ENCODE results near the gene TRIM22.
"Not testable (repeated sequence)": the region's sequence is repeated elsewhere in the genome, so short reads cannot be mapped to it uniquely, and the experiment has no call there.

The TRIM22 gene

DNA sequence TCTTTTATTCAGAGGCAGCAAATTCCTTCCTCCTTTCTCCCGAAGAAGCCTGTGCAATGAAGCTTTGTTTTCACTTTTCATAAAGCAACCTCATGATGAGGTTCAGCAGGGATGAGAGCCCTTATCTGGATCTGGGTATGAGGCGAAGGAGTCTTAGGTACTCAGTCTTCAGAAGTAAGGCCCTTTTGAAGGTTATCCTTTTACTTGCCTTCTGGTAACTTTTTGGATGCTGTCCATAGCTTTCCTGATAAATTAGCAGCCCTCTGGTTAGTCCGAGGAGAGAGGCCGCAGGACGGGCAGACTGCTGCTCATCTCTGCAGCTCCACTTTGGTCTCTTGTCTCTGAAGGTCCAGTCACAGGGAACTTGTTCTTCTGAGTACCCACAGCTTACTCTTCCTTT lies 1.1 kb downstream of the TRIM22 start:
- no peak for DNase-seq (ENCODE audit: low read depth in 3 of 3, low spot score in 1 of 3)

DNA sequence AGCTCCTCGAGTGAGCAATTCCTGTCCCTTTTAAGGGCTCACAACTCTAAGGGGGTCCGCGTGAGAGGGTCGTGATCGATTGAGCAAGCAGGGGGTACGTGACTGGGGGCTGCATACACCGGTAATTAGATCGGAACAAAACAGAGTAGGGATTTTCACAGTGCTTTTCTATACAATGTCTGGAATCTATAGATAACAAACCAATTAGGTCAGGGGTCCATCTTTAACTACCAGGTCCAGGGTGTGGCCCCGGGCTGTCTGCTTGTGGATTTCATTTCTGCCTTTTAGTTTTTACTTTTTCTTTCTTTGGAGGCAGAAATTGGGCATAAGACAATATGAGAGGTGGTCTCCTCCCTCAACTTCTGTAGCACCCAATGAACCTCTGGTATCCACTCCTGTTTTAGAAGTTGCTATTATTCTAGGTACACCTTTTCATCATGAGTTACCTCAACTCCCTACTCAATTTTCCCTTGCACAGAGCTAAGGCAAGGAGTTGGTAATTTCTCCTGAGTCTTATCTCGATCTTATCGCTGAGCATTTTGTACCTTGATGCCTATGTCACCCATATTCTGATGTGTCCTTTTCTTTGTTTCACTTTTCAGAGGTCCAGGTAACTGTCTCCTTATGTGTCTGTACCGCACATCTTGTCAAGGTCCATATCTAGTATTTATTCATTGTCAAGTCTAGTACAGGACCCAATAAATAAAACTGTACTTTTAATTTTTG lies 1.8 kb downstream of the TRIM22 start:
- not testable (repeated sequence) for DNase-seq (ENCODE audit: low read depth in 3 of 3, low spot score in 1 of 3)

DNA sequence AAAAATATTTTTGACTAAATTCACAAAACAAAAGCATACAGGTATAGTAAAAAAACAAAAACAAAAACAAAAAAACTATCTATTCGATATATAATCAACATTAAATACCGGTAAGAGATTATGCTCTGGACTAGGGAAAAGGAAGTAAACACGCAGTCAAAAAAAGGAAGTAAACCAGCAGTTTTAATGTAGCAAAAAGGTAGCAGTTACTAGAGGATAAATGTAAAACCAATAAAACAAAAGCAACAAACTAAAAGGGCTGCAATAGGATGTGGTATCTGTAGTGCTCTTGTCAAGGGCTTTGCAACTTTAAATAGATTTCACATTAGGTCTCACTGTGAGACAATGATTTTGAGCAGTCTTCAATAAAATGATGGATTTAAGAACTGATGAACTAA lies 2.4 kb downstream of the TRIM22 start:
- DNase-seq (ENCODE audit: low read depth in 3 of 3, low spot score in 1 of 3), result no peak

- DNase-seq (ENCODE audit: low read depth in 3 of 3, low spot score in 1 of 3), result no peak
These were observed 5.1 kb downstream of the TRIM22 start for GRCh38 chr11:5694642-5695041.

DNA sequence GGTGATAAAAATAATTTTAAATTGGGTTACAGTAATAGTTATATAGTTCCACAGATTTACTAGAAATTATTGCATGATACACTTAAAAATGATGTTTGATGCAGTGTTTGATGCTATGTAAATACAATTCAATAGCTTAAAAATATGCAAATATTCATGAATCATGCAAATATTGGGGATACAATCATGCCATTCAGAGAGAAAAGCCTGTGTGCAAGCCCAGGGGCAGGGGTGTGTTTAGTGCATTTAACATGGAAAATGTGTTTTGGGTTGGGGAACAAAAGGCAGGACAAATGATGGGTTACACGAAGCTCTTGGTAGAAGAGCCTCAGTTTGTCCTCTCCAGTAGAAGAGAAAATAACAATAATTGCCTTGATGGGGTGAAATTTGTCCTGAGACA lies 6.0 kb downstream of the TRIM22 start:
- DNase-seq (ENCODE audit: low read depth in 3 of 3, low spot score in 1 of 3), result no peak

DNA sequence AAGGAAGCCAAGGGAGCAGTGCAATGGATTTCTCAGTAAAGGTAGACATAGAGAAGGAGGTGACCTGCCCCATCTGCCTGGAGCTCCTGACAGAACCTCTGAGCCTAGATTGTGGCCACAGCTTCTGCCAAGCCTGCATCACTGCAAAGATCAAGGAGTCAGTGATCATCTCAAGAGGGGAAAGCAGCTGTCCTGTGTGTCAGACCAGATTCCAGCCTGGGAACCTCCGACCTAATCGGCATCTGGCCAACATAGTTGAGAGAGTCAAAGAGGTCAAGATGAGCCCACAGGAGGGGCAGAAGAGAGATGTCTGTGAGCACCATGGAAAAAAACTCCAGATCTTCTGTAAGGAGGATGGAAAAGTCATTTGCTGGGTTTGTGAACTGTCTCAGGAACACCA lies 6.6 kb downstream of the TRIM22 start:
- no peak for DNase-seq (ENCODE audit: low read depth in 3 of 3, low spot score in 1 of 3)

DNA sequence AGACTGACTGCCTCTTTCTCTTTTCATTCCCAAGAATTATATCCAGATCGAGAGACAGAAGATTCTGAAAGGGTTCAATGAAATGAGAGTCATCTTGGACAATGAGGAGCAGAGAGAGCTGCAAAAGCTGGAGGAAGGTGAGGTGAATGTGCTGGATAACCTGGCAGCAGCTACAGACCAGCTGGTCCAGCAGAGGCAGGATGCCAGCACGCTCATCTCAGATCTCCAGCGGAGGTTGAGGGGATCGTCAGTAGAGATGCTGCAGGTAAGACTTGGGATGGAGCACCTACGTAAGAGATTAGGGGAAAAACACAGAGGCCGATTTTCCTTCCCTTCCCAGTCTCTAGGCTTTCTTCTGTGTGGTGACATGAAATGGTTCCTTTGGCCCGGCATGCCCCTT lies 8.7 kb downstream of the TRIM22 start:
- no peak for DNase-seq (ENCODE audit: low read depth in 3 of 3, low spot score in 1 of 3)

DNA sequence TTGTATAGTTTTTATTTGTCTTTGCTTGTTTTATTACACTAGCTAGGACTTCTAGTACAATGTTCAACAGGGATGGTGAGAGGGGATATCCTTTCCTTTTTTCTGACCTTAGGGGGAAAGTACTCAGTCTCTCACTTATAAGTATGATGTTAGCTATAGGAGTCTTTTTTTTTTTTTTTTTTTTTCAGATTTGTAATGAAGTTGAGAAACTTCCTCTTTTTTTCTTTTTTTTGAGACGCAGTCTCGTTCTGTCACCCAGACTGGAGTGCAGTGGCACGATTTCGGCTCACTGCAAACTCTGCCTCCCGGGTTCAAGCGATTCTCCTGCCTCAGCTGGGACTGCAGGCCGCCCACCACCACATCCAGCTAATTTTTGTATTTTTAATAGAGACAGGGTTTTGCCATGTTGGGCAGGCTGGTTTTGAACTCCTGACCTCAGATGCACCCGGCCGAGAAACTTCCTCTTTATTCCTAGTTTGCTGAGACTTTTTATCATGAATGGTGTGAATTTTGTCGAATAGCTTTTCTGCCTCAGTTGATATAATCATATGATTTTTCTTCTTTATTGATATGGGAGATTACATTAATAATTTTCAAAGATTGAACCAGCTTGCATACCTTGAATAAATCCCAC lies 10.9 kb downstream of the TRIM22 start:
- no peak for DNase-seq (ENCODE audit: low read depth in 3 of 3, low spot score in 1 of 3)

DNA sequence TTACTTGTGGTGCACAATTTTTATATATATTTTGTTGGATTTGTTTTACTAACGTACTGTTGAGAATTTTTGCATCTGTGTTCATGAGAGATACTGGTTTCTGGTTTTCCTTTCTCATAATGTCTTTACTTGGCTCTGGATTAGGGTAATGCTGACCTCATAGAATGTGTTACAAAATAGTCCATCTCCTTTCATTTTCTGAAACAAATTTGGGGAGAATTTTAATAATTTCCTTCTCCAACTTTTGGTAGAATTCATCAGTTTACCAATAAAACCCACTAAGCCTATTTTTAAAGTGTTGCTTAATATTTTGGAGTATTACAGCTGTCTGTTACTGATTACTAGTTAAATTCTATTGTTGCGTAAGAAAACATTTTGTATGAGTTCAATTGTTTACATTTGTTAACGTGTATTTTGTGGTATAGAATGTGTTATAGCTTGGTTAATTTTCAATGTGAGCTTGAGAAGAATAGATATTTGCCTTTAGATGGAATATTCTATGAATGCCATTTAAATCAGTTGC lies 11.5 kb downstream of the TRIM22 start:
- DNase-seq (ENCODE audit: low read depth in 3 of 3, low spot score in 1 of 3), result no peak

DNA sequence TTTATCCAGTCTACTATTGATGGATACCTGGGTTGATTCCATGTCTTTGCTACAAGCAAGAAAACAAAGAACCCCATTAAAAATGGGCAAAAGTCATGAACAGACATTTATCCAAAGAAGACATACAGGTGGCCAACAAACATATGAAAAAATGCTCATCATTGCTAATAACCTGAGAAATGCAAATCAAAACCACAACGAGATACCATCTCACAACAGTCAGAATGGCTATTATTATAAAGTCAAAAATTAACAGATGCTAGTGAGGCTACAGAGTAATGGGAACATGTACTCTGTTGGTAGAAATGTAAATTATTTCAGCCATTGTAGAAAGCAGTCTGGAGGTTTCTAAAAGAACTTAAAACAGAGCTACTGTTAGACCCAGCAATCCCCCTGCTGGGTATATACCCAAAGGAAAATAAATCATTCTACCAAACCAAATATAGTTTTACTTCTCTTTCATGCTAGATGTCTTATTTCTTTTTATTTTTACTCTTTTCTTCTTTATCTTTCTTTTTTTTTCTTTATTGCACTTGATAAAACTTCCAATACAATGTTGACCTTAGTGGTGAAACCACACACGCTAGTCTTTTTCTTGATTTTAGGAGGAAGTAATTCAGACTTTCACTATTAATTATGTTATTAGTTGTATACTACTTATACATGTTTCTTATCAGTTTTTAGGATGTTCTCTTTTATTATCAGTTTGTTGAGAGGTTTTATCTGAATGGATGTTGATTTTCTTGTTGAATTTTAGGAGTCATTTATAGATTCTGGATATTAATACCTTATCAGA lies 14.3 kb downstream of the TRIM22 start:
- DNase-seq (ENCODE audit: low read depth in 3 of 3, low spot score in 1 of 3), result no peak

DNA sequence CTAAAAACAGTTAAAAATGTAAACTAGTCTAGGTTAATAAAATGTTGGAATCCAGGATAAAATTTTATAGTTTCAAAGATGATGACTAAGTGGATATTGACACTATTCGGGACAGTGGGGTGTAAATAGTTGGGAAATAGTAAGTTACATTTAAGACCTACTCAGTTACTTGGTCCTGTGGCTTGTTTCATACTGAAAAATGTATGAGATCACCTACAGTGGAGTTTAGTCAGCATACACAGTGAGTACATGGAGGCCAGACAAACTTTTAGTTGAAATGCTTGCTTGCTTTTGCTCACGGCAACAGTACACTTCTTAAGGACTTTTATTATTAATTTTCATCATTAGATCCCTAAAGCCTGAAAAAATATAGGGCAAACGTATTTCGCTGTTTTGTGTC lies 16.1 kb downstream of the TRIM22 start:
- DNase-seq (ENCODE audit: low read depth in 3 of 3, low spot score in 1 of 3), result no peak

DNA sequence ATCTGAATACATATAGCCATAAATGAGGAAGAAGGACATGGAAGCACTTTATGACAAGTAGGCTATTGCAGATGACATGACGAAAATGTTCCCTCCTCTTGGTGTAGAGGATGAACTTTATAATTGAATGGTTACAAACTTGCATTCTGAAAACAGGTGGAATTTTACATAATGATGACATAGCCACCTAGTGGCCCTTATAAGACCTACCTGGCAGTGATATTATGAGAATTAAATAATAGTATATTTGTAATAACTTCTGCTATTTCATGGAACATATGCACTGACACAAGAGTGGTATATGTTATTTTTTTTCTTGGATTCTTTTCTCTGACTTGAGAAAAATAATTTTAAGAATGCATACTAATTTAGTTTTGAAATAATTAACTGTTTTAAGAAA lies 22.9 kb downstream of the TRIM22 start:
- no peak for DNase-seq (ENCODE audit: low read depth in 3 of 3, low spot score in 1 of 3)

- DNase-seq (ENCODE audit: low read depth in 3 of 3, low spot score in 1 of 3), result no peak
These were observed 24.1 kb downstream of the TRIM22 start for GRCh38 chr11:5713695-5714094.

GRCh38 chr11:5716518-5716917 lies 26.9 kb downstream of the TRIM22 start:
- DNase-seq (ENCODE audit: low read depth in 3 of 3, low spot score in 1 of 3), result not testable (repeated sequence)

DNA sequence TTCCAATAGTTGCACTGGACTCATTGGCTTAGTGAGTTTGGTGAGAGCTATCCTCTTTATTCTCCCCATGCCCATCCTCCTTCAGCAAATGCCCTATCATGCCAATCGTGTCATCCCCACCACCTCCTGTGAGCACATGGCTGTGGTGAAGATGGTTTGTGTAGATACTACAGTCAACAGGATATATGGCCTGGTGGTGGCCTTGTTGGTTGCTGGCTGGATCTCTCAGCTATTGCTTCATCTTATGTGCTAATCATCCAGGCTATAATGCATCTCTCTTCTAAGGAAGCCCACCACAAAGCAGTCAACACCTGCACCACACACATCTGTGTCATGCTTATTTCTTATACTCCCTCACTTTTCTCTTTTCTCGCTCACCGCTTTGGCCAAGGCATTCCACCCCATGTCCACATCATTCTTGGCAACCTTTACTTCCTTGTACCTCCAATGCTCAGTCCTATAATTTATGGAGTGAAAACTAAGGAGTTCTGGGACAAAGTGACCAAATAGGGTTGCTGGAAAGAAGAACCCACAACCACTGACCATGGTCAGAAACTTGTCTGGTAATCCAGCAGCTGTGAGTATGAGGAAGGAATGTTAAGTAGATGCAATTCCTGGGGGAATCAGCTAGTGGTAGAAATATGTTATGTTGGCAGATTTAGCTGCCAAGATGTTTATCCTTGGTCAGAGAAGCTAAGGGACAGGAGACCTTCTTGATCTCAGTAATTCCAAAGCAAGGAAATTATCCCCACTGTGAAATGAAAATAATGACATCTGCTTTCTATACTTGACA lies 30.3 kb downstream of the TRIM22 start:
- no peak for DNase-seq (ENCODE audit: low read depth in 3 of 3, low spot score in 1 of 3)

DNA sequence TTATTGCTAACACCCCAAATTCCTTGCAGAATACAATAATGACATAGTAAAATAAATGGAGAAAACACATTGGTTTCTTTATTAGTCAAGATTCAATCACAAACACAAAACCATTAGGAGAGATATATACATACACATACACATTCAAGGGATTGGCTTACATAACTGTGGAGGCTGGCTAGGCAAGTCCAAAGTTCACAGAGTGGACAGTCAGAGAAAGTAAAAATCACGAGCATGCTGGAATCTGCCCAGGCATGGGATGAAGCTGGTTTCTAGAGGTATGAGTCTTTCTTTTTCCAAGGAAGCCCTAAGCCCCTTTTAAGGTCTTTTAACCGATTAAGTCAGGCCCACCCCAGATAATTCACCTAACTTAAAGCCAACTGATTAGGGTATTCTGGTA lies 33.0 kb downstream of the TRIM22 start:
- no peak for DNase-seq (ENCODE audit: low read depth in 3 of 3, low spot score in 1 of 3)

GRCh38 chr11:5726351-5726750 lies 36.8 kb downstream of the TRIM22 start:
- no peak for DNase-seq (ENCODE audit: low read depth in 3 of 3, low spot score in 1 of 3)

GRCh38 chr11:5727691-5728090 lies 38.1 kb downstream of the TRIM22 start:
- no peak for DNase-seq (ENCODE audit: low read depth in 3 of 3, low spot score in 1 of 3)

- no peak for DNase-seq (ENCODE audit: low read depth in 3 of 3, low spot score in 1 of 3)
These were observed 46.8 kb downstream of the TRIM22 start, which contains the start of gene OR56B1 for GRCh38 chr11:5736396-5736795. Gene OR56B1 (plus strand): TSS chr11:5736448. CDS start chr11:5736517, 69 bp downstream.

GRCh38 chr11:5737091-5737490 lies 47.5 kb downstream of the TRIM22 start:
- no peak for DNase-seq (ENCODE audit: low read depth in 3 of 3, low spot score in 1 of 3)
